SK-N-MC (cell line): ENCODE measurements around the gene TNNC2.

Experiments used
- EZH2 ChIP-seq: fragments of 200-600 bp; sonication (generic); IDR thresholded peaks from one replicate; pipeline ENCODE4 v1.6.1; 2017; ENCODE audit warnings: antibody characterized with exemption
- FOXP2 ChIP-seq: optimal IDR thresholded peaks from 2 replicates; pipeline ENCODE3; 2011; ENCODE audit warnings: mild to moderate bottlenecking, moderate library complexity; ENCODE audit not compliant: insufficient read depth; ENCODE audit errors: extremely low read length, control extremely low read depth
- POLR2AphosphoS5 ChIP-seq: IDR thresholded peaks from 2 replicates; pipeline ENCODE4 v1.6.1; 2012; ENCODE audit warnings: mild to moderate bottlenecking, low read depth, low read length, borderline replicate concordance

- no peak for TF ChIP-seq POLR2AphosphoS5
- no peak for TF ChIP-seq EZH2
- no peak for TF ChIP-seq FOXP2
These were observed 34.3 kb upstream of the TNNC2 start for GRCh38 chr20:45861221-45862075.
